B cell (primary cell): ENCODE measurements around the gene LONRF2. TPM values are rescaled to one million over a fixed set of nuclear protein-coding genes. Genes with fewer than 3 reads are reported as not detected.

ENCODE experiments used
- ATAC-seq: fragments of 200-7000 bp; cut with Tn5 transposase; one replicate; pipeline ENCODE4 v1.10.0; 2021; ENCODE audit warnings: low read depth, mild to moderate bottlenecking, moderate number of reproducible peaks, moderate library complexity
- CTCF ChIA-PET: fragments of 350-600 bp; sonication (Branson Sonifier 250); formaldehyde crosslinking; loops from one replicate; lab custom pipeline; 2021; ENCODE audit warnings: antibody characterized with exemption, inconsistent platforms; lab: Charles Lee
- POLR2A ChIA-PET: fragments of 350-600 bp; sonication (Branson Sonifier 250); formaldehyde crosslinking; loops from one replicate; lab custom pipeline; 2021; ENCODE audit warnings: antibody characterized with exemption; lab: Charles Lee
- DNase-seq: peaks from one replicate; pipeline ENCODE4 v3.0.0; 2013
- H2AFZ ChIP-seq: 2 replicates; pipeline ENCODE4 v1.6.1; 2012; ENCODE audit warnings: mild to moderate bottlenecking, low read depth, low read length; ENCODE audit not compliant: insufficient read depth, poor library complexity, severe bottlenecking
- H3K27ac ChIP-seq, 2 donors: 1 replicate in 1 of 2; 2 replicates in 1 of 2; pipeline ENCODE4 v1.5.1; 2012 to 2013; ENCODE audit warnings: low read length in 2 of 2, mild to moderate bottlenecking in 2 of 2, moderate library complexity in 1 of 2
- H3K27me3 ChIP-seq, 4 experiments: fragments of 200-600 bp in 1 of 4; sonication (generic) in 1 of 4; replicated peaks in 1 of 4; 1 replicate in 2 of 4; 2 replicates in 2 of 4; pipeline versions ENCODE4 v1.6.1 to v1.7.0; 2013 to 2016; ENCODE audit warnings: low read length in 3 of 4, mild to moderate bottlenecking in 2 of 4, mixed read lengths in 1 of 4, moderate library complexity in 1 of 4; ENCODE audit not compliant: insufficient read depth in 4 of 4, control insufficient read depth in 3 of 4; ENCODE audit errors: control extremely low read depth in 1 of 4
- H3K36me3 ChIP-seq, 2 experiments: replicated peaks in 1 of 2; 1 replicate in 1 of 2; 2 replicates in 1 of 2; pipeline versions ENCODE4 v1.6.1 to v1.7.1; 2013; ENCODE audit warnings: low read length in 1 of 2; ENCODE audit not compliant: insufficient read depth in 2 of 2, control insufficient read depth in 1 of 2; ENCODE audit errors: control extremely low read depth in 1 of 2, extremely low read depth in 1 of 2
- H3K4me1 ChIP-seq, 2 donors: fragments of 200-600 bp in 1 of 2; sonication (generic) in 1 of 2; 1 replicate in 1 of 2; 2 replicates in 1 of 2; pipeline versions ENCODE4 v1.5.1 to v1.6.1; 2013 to 2017; ENCODE audit warnings: low read length in 2 of 2; ENCODE audit not compliant: control insufficient read depth in 2 of 2, insufficient read depth in 2 of 2
- H3K4me2 ChIP-seq: replicated peaks from 2 replicates; pipeline ENCODE3; 2012; ENCODE audit warnings: mild to moderate bottlenecking, low read depth, low read length; ENCODE audit not compliant: poor library complexity, severe bottlenecking
- H3K4me3 ChIP-seq, 5 experiments: fragments of 200-600 bp in 1 of 5; sonication (generic) in 1 of 5; 1 replicate in 3 of 5; 2 replicates in 2 of 5; pipeline versions ENCODE4 v1.5.1 to v1.7.0; 2011 to 2016; ENCODE audit warnings: low read length in 4 of 5, mild to moderate bottlenecking in 4 of 5, low read depth in 2 of 5, control low read depth in 1 of 5, moderate library complexity in 1 of 5; ENCODE audit not compliant: insufficient read depth in 1 of 5; ENCODE audit errors: control extremely low read depth in 1 of 5, extremely low read depth in 1 of 5
- H3K79me2 ChIP-seq: fragments of 200-600 bp; sonication (generic); one replicate; pipeline ENCODE4 v1.6.0; 2016; ENCODE audit warnings: low read length; ENCODE audit not compliant: control insufficient read depth, insufficient read depth
- H3K9ac ChIP-seq: fragments of 200-600 bp; sonication (generic); 2 replicates; pipeline ENCODE4 v1.6.1; 2017; ENCODE audit warnings: mild to moderate bottlenecking, low read length, moderate library complexity
- H3K9me3 ChIP-seq, 3 donors: one replicate each; pipeline versions ENCODE4 v1.6.1 to v1.7.1; 2013; ENCODE audit warnings: low read length in 2 of 3; ENCODE audit not compliant: control insufficient read depth in 2 of 3, insufficient read depth in 1 of 3; ENCODE audit errors: control extremely low read depth in 1 of 3
- H4K20me1 ChIP-seq: 2 replicates; pipeline ENCODE4 v1.6.0; 2012; ENCODE audit warnings: mild to moderate bottlenecking, low read length; ENCODE audit not compliant: insufficient read depth, control insufficient read depth, poor library complexity, severe bottlenecking
- H3K27ac Mint-ChIP-seq: one replicate; pipeline ENCODE4 v1.8.0; 2021; ENCODE audit warnings: mixed read lengths
- H3K27me3 Mint-ChIP-seq: one replicate; pipeline ENCODE4 v1.8.0; 2021; ENCODE audit warnings: mixed read lengths
- H3K4me1 Mint-ChIP-seq: one replicate; pipeline ENCODE4 v1.8.0; 2021; ENCODE audit warnings: mixed read lengths
- H3K4me3 Mint-ChIP-seq: one replicate; pipeline ENCODE4 v1.8.0; 2021; ENCODE audit warnings: mixed read lengths
- H3K9me3 Mint-ChIP-seq: one replicate; pipeline ENCODE4 v1.8.0; 2022; ENCODE audit warnings: mixed read lengths; ENCODE audit not compliant: insufficient read depth
- CTCF ChIP-seq: fragments of 200-600 bp; IDR thresholded peaks from one replicate; pipeline ENCODE4 v1.8.0; 2022; ENCODE audit warnings: antibody characterized with exemption, mild to moderate bottlenecking
- EZH2 ChIP-seq: IDR thresholded peaks from 2 replicates; pipeline ENCODE4 v1.6.1; 2012; ENCODE audit warnings: borderline replicate concordance, low read depth, mild to moderate bottlenecking, moderate library complexity, low read length; ENCODE audit not compliant: insufficient read depth, poor library complexity, severe bottlenecking
- WGBS: methylation state at CpG from one replicate; pipeline ENCODE4 v1.1.5; 2013; ENCODE audit warnings: missing lambda C conversion rate; ENCODE audit not compliant: insufficient coverage; 5-methylcytosine and 5-hydroxymethylcytosine counted together
- intact Hi-C: fragments of 100-400 bp; cut with micrococcal nuclease; formaldehyde crosslinking; loops from one replicate; pipeline ENCODE4 v1.10.0; 2022
- polyA plus RNA-seq: library from polyadenylated mRNA; depleted of rRNA; stranded (reverse); fragments of >200 nt; gene quantifications from 2 replicates; pipeline ENCODE4 v1.2.3, GENCODE V29; 2012
- total RNA-seq, 2 donors: library from RNA; stranded (reverse); fragments of 120-200 nt in 1 of 2; gene quantifications; 1 replicate in 1 of 2; 2 replicates in 1 of 2; pipeline versions ENCODE4 v1.2.3 to v1.2.4, GENCODE V29; 2013 to 2022

Gene LONRF2
- total and polyA plus RNA-seq, 2 donors (not counting 1 experiment from before 2014, with no cell fraction given): 0.32 TPM; not detected in 1

DNA sequence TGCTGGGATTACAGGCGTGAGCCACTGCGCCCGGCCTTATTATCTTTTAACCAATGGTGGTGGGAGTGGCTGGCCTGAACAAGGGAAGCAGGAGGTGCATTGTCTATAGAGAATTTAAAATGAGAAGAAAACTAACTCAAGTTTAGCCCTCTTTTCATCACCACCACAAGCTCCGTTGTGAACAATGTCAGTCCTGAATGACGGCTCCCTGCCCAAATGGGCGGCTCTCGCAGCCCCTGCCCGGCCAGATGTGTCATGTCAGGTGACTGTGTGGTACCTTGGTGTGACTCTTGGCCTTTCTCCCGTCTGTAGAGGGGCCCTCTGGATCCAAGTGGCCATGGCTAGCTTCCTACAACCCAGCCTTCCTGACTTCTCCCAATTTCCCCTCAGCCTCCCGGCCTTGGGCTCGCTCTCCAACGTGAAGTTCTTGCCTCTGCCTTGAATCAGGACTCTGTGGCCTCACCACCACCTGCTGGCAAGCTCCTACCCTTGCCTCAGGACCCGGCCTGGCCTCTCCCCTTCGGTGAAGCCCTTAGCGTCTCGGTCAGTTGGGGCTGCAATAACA, 67.6 kb downstream of the LONRF2 start:
- Mint-ChIP-seq H3K9me3 (no peaks in the 10 kb centered on the region), H3K27ac (peak overlapping the region; percentile 59), H3K4me1 (peaks cover 21% of the 10 kb centered on the region), H3K27me3 (peaks cover 8% of the 10 kb centered on the region), H3K4me3 (no peak overlapping the region)
- ChIA-PET CTCF (interaction anchor here (1.5 to 1.7 kb wide), 2 partner anchors 8 to 10 kb away, joined by 4 to 9 read pairs; no protein-coding TSS in a partner anchor), POLR2A (interaction anchor here (0.6 kb wide), 1 partner anchor 147 kb away, joined by 3 read pairs; no protein-coding TSS in a partner anchor)
- no peaks in the 10 kb centered on the region for H3K79me2 ChIP-seq
- no peak overlapping the region for H3K4me3 ChIP-seq
- H3K9ac ChIP-seq: no peak overlapping the region
- H3K4me1 ChIP-seq: peaks cover 18% of the 10 kb centered on the region in 2 donors
- H3K27me3 ChIP-seq: peaks cover 0 to 5% (median 0%) of the 10 kb centered on the region in 4 experiments
- no peaks in the 10 kb centered on the region for H4K20me1 ChIP-seq
- H3K27ac ChIP-seq: no peak overlapping the region
- no peak overlapping the region for H3K4me2 ChIP-seq
- H3K36me3 ChIP-seq: no peaks in the 10 kb centered on the region
- ATAC-seq (no peak), DNase-seq (no peak)
- H3K9me3 ChIP-seq: peaks cover 0 to 12% (median 0%) of the 10 kb centered on the region in 3 donors
- TF ChIP-seq EZH2 (no peak), CTCF (no peak)
- 95% methylated on average over 12 of the region's 16 CpGs for WGBS
- no peak overlapping the region for H2AFZ ChIP-seq
- intact Hi-C loops: loop anchor here (5.0 kb wide), 1 partner anchor 308 kb away; the partner anchor contains the start of gene PDCL3

GRCh38 chr2:100253786-100254185, 68.5 kb downstream of the LONRF2 start:
- Histone ChIP-seq H3K36me3 (no peaks in the 10 kb centered on the region), H3K9me3 (peaks cover 0 to 12% (median 0%) of the 10 kb centered on the region in 3 donors), H3K4me2 (no peak overlapping the region), H3K27me3 (peaks cover 0 to 5% (median 0%) of the 10 kb centered on the region in 4 experiments), H2AFZ (no peak overlapping the region), H3K9ac (no peak overlapping the region), H3K4me1 (peaks cover 28% of the 10 kb centered on the region in 2 donors), H3K4me3 (no peak overlapping the region), H4K20me1 (no peaks in the 10 kb centered on the region), H3K27ac (no peak overlapping the region), H3K79me2 (no peaks in the 10 kb centered on the region)
- intact Hi-C loops: loop anchor here (5.0 kb wide), 1 partner anchor 309 kb away; the partner anchor contains the start of gene PDCL3
- WGBS: no CpG with 5 or more reads among the region's 5 CpGs
- TF ChIP-seq CTCF (no peak), EZH2 (no peak)
- ChIA-PET CTCF (interaction anchor here (1.7 kb wide), 1 partner anchor 9 kb away, joined by 9 read pairs; no protein-coding TSS in a partner anchor), POLR2A (no interaction called here)
- ATAC-seq (no peak), DNase-seq (no peak)
- no peak overlapping the region for H3K4me3 Mint-ChIP-seq
- H3K27me3 Mint-ChIP-seq: peaks cover 8% of the 10 kb centered on the region
- no peak overlapping the region for H3K27ac Mint-ChIP-seq
- peaks cover 30% of the 10 kb centered on the region for H3K4me1 Mint-ChIP-seq
- no peaks in the 10 kb centered on the region for H3K9me3 Mint-ChIP-seq
